ENCODE measurements around the gene ZER1.
A peak's percentile ranks its signal among the peaks of the same experiment; 100 is the strongest.
"Not testable (repeated sequence)": the region's sequence is repeated elsewhere in the genome, so short reads cannot be mapped to it uniquely, and the experiment has no call there.

The ZER1 gene

GRCh38 chr9:128771745-128772519, at the start of gene ZER1:
ZER1 (minus strand) TSS chr9:128771927; CDS start chr9:128755565, 16,362 bp downstream.
- no peak for FAIRE-seq

- no peak for FAIRE-seq
Observed at GRCh38 chr9:128820665-128821583, 49.2 kb upstream of the ZER1 start.

- no peak for FAIRE-seq
Observed at GRCh38 chr9:128819716-128820664, 48.3 kb upstream of the ZER1 start.

- no peak for FAIRE-seq
Observed at GRCh38 chr9:128818839-128819715, 47.4 kb upstream of the ZER1 start.

GRCh38 chr9:128818099-128818838, 46.5 kb upstream of the ZER1 start, which contains the start of gene ENDOG:
ENDOG (plus strand) TSS chr9:128818500; CDS start chr9:128818685, 185 bp downstream.
- peak; percentile 60 for FAIRE-seq

GRCh38 chr9:128810873-128811272, 39.1 kb upstream of the ZER1 start:
- no peak for FAIRE-seq

GRCh38 chr9:128809831-128810230, 38.1 kb upstream of the ZER1 start:
- FAIRE-seq, result no peak

- no peak for FAIRE-seq
Observed at GRCh38 chr9:128809036-128809599, 37.4 kb upstream of the ZER1 start.

GRCh38 chr9:128808543-128808942, 36.8 kb upstream of the ZER1 start:
- FAIRE-seq, result no peak

- no peak for FAIRE-seq
Observed at GRCh38 chr9:128807827-128808226, 36.1 kb upstream of the ZER1 start.

- FAIRE-seq, result no peak
Observed at GRCh38 chr9:128805661-128806060, 33.9 kb upstream of the ZER1 start.

GRCh38 chr9:128802482-128802881, 30.8 kb upstream of the ZER1 start:
- no peak for FAIRE-seq

- FAIRE-seq, result no peak
Observed at GRCh38 chr9:128800061-128800460, 28.3 kb upstream of the ZER1 start.

- no peak for FAIRE-seq
Observed at GRCh38 chr9:128798896-128799295, 27.2 kb upstream of the ZER1 start.

- not testable (repeated sequence) for FAIRE-seq
Observed at GRCh38 chr9:128794961-128795360, 23.2 kb upstream of the ZER1 start.

- FAIRE-seq, result no peak
Observed at GRCh38 chr9:128792978-128793686, 21.4 kb upstream of the ZER1 start.

GRCh38 chr9:128792134-128792533, 20.4 kb upstream of the ZER1 start:
- FAIRE-seq, result no peak

- FAIRE-seq, result no peak
Observed at GRCh38 chr9:128790536-128790935, 18.8 kb upstream of the ZER1 start.

GRCh38 chr9:128788445-128788844, 16.7 kb upstream of the ZER1 start:
- FAIRE-seq, result no peak

GRCh38 chr9:128787659-128788058, 15.9 kb upstream of the ZER1 start:
- no peak for FAIRE-seq

Measured in islet of Langerhans (tissue), 1 donor.